ENCODE data around the gene PTEN. TPM values are rescaled to one million over a fixed set of nuclear protein-coding genes. Genes with fewer than 3 reads are reported as not detected.

Gene PTEN
- total and polyA plus RNA-seq, 11 donors: 20.1 to 77.7 (median 60.0) TPM

GRCh38 chr10:87882555-87883294 lies 19.3 kb downstream of the PTEN start:
- TF ChIP-seq CTCF (IDR thresholded peaks at IDR 0.05) (no peak), POLR2A (IDR thresholded peaks at IDR 0.05) (no peak)

GRCh38 chr10:87886635-87887034 lies 23.2 kb downstream of the PTEN start:
- peaks cover 0 to 35% (median 12%) of the 10 kb centered on the region in 12 donors for H3K4me1 ChIP-seq
- intact Hi-C loops (cut with DNase I): no loop called here
- 93 to 100% (median 97%) methylated on average over 2 of the region's 2 CpGs for WGBS, 4 donors

More at GRCh38 chr10:87882555-87883294, 19.3 kb downstream of the PTEN start:
- peaks cover 0 to 51% (median 25%) of the 10 kb centered on the region in 12 donors for H3K4me1 ChIP-seq
- DNase-seq (no peak), ATAC-seq (no peak)
- H3K27me3 ChIP-seq: no peaks in the 10 kb centered on the region
- intact Hi-C loops (cut with DNase I): no loop called here
- H3K4me3 ChIP-seq: no peak overlapping the region
- peaks cover 0 to 15% (median 0%) of the 10 kb centered on the region in 12 donors for H3K9me3 ChIP-seq
- H3K36me3 ChIP-seq: peaks cover 0 to 53% (median 18%) of the 10 kb centered on the region in 9 donors
- H3K27ac ChIP-seq: no peak overlapping the region
- WGBS, 4 donors: 73 to 75% (median 74%) methylated on average over 2 of the region's 2 CpGs

GRCh38 chr10:87887146-87887545 lies 23.7 kb downstream of the PTEN start:
- WGBS, 4 donors: 93 to 97% (median 95%) methylated on average over 1 of the region's 1 CpG
- no peak for TF ChIP-seq CTCF (IDR thresholded peaks at IDR 0.05)
- no peak for TF ChIP-seq POLR2A (IDR thresholded peaks at IDR 0.05)
- no peak for DNase-seq

More at GRCh38 chr10:87886635-87887034, 23.2 kb downstream of the PTEN start:
- Histone ChIP-seq H3K27me3 (no peaks in the 10 kb centered on the region), H3K36me3 (peaks cover 0 to 40% (median 19%) of the 10 kb centered on the region in 9 donors), H3K9me3 (peaks cover 0 to 9% (median 0%) of the 10 kb centered on the region in 12 donors), H3K27ac (no peak overlapping the region), H3K4me3 (no peak overlapping the region)
- no peak for DNase-seq
- no peak for ATAC-seq
- TF ChIP-seq CTCF (IDR thresholded peaks at IDR 0.05) (no peak), POLR2A (IDR thresholded peaks at IDR 0.05) (no peak)

GRCh38 chr10:87887548-87888289 lies 24.3 kb downstream of the PTEN start:
- peaks cover 0 to 9% (median 0%) of the 10 kb centered on the region in 12 donors for H3K9me3 ChIP-seq
- no peak overlapping the region for H3K27ac ChIP-seq
- ATAC-seq (no peak), DNase-seq (no peak)
- H3K27me3 ChIP-seq: no peaks in the 10 kb centered on the region
- TF ChIP-seq POLR2A (IDR thresholded peaks at IDR 0.05) (no peak), CTCF (IDR thresholded peaks at IDR 0.05) (no peak)
- H3K4me3 ChIP-seq: no peak overlapping the region
- 91 to 94% (median 93%) methylated on average over 2 of the region's 2 CpGs for WGBS, 4 donors
- H3K4me1 ChIP-seq: peaks cover 0 to 36% (median 8%) of the 10 kb centered on the region in 12 donors
- peaks cover 0 to 40% (median 19%) of the 10 kb centered on the region in 9 donors for H3K36me3 ChIP-seq
- intact Hi-C loops (cut with DNase I): no loop called here

More at GRCh38 chr10:87887146-87887545, 23.7 kb downstream of the PTEN start:
- Histone ChIP-seq H3K9me3 (peaks cover 0 to 9% (median 0%) of the 10 kb centered on the region in 12 donors), H3K27me3 (no peaks in the 10 kb centered on the region), H3K36me3 (peaks cover 0 to 40% (median 19%) of the 10 kb centered on the region in 9 donors), H3K4me1 (peaks cover 0 to 36% (median 12%) of the 10 kb centered on the region in 12 donors), H3K27ac (no peak overlapping the region), H3K4me3 (no peak overlapping the region)
- no peak for ATAC-seq
- intact Hi-C loops (cut with DNase I): no loop called here

All from heart left ventricle (tissue), 16 donors.